Activated CD4-positive, alpha-beta T cell treated with anti-CD3 and anti-CD28 coated beads, Interleukin-2, amount 10 ng/mL, durations not matched to agents 7 days and 5 days (primary cell): ENCODE results near the gene C12orf42. TPM values are rescaled to one million over a fixed set of nuclear protein-coding genes. Genes with fewer than 3 reads are reported as not detected.

ENCODE experiments used
- CTCF ChIA-PET: fragments of 350-600 bp; sonication (Branson Sonifier 250); formaldehyde crosslinking; loops from one replicate; lab custom pipeline; 2021; ENCODE audit warnings: antibody characterized with exemption; lab: Charles Lee
- POLR2A ChIA-PET: fragments of 350-600 bp; sonication (Branson Sonifier 250); formaldehyde crosslinking; loops from one replicate; lab custom pipeline; 2021; ENCODE audit warnings: antibody characterized with exemption; lab: Charles Lee
- DNase-seq: peaks from one replicate; pipeline ENCODE4 v3.0.0-alpha.2; 2020
- H3K27ac Mint-ChIP-seq: one replicate; pipeline ENCODE4 v1.8.0; 2021; ENCODE audit warnings: mild to moderate bottlenecking, moderate library complexity, mixed read lengths
- H3K27me3 Mint-ChIP-seq: one replicate; pipeline ENCODE4 v1.8.0; 2021; ENCODE audit warnings: mixed read lengths
- H3K36me3 Mint-ChIP-seq: one replicate; pipeline ENCODE4 v1.8.0; 2021; ENCODE audit warnings: low read depth, mixed read lengths
- H3K4me1 Mint-ChIP-seq: one replicate; pipeline ENCODE4 v1.8.0; 2021; ENCODE audit warnings: mixed read lengths
- H3K4me3 Mint-ChIP-seq: one replicate; pipeline ENCODE4 v1.8.0; 2021; ENCODE audit warnings: mild to moderate bottlenecking, moderate library complexity, mixed read lengths
- H3K9me3 Mint-ChIP-seq: one replicate; pipeline ENCODE4 v1.8.0; 2021; ENCODE audit warnings: mixed read lengths
- total RNA-seq, 2 experiments: library from RNA; stranded (reverse); gene quantifications; one replicate each; pipeline ENCODE4 v1.2.3, GENCODE V29; 2021

C12orf42 gene
- total RNA-seq, 2 experiments from 2014 or later = 0.57 to 1.0 TPM

GRCh38 chr12:103482365-103482764 lies 13.4 kb downstream of the C12orf42 start:
- H3K27me3 Mint-ChIP-seq = peaks cover 2% of the 10 kb centered on the region
- no peak for DNase-seq
- H3K9me3 Mint-ChIP-seq = peaks cover 8% of the 10 kb centered on the region
- peak overlapping the region; percentile 19 for H3K4me3 Mint-ChIP-seq
- H3K36me3 Mint-ChIP-seq = no peaks in the 10 kb centered on the region
- ChIA-PET POLR2A (no interaction called here), CTCF (no interaction called here)
- H3K4me1 Mint-ChIP-seq = peaks cover 8% of the 10 kb centered on the region
- H3K27ac Mint-ChIP-seq = peak overlapping the region; percentile 43

GRCh38 chr12:103475073-103475472 lies 20.7 kb downstream of the C12orf42 start:
- Mint-ChIP-seq H3K27me3 (no peaks in the 10 kb centered on the region), H3K9me3 (peaks cover 6% of the 10 kb centered on the region), H3K4me1 (no peaks in the 10 kb centered on the region), H3K27ac (no peak overlapping the region), H3K36me3 (no peaks in the 10 kb centered on the region), H3K4me3 (no peak overlapping the region)
- no peak for DNase-seq
- POLR2A ChIA-PET = no interaction called here
- CTCF ChIA-PET = interaction anchor here (0.7 kb wide), 1 partner anchor 362 kb away, joined by 3 read pairs; no protein-coding TSS in a partner anchor

- H3K9me3 Mint-ChIP-seq = no peaks in the 10 kb centered on the region
- no peaks in the 10 kb centered on the region for H3K36me3 Mint-ChIP-seq
- no peaks in the 10 kb centered on the region for H3K4me1 Mint-ChIP-seq
- ChIA-PET CTCF (no interaction called here), POLR2A (no interaction called here)
- H3K4me3 Mint-ChIP-seq = no peak overlapping the region
- DNase-seq = no peak
- no peak overlapping the region for H3K27ac Mint-ChIP-seq
- no peaks in the 10 kb centered on the region for H3K27me3 Mint-ChIP-seq
Observed at GRCh38 chr12:103470664-103471063, 25.1 kb downstream of the C12orf42 start.

- H3K4me3 Mint-ChIP-seq = no peak overlapping the region
Observed at GRCh38 chr12:103469719-103470118, 26.0 kb downstream of the C12orf42 start.

GRCh38 chr12:103468837-103469236 lies 26.9 kb downstream of the C12orf42 start:
- Mint-ChIP-seq H3K4me3 (no peak overlapping the region), H3K27ac (no peak overlapping the region), H3K9me3 (peaks cover 3% of the 10 kb centered on the region), H3K36me3 (no peaks in the 10 kb centered on the region), H3K27me3 (no peaks in the 10 kb centered on the region), H3K4me1 (no peaks in the 10 kb centered on the region)
- no peak for DNase-seq
- CTCF ChIA-PET = no interaction called here
- POLR2A ChIA-PET = no interaction called here

More at GRCh38 chr12:103469719-103470118, 26.0 kb downstream of the C12orf42 start:
- H3K27ac Mint-ChIP-seq = no peak overlapping the region
- H3K9me3 Mint-ChIP-seq = no peaks in the 10 kb centered on the region
- no peaks in the 10 kb centered on the region for H3K27me3 Mint-ChIP-seq
- CTCF ChIA-PET = no interaction called here
- DNase-seq = no peak
- no peaks in the 10 kb centered on the region for H3K36me3 Mint-ChIP-seq
- POLR2A ChIA-PET = no interaction called here
- no peaks in the 10 kb centered on the region for H3K4me1 Mint-ChIP-seq

- Mint-ChIP-seq H3K4me1 (peaks cover 5% of the 10 kb centered on the region), H3K36me3 (no peaks in the 10 kb centered on the region), H3K27me3 (no peaks in the 10 kb centered on the region), H3K9me3 (peaks cover 6% of the 10 kb centered on the region), H3K27ac (no peak overlapping the region), H3K4me3 (no peak overlapping the region)
- ChIA-PET CTCF (no interaction called here), POLR2A (no interaction called here)
- DNase-seq = no peak
Observed at GRCh38 chr12:103462675-103463074, 33.1 kb downstream of the C12orf42 start.

- ChIA-PET POLR2A (no interaction called here), CTCF (no interaction called here)
- Mint-ChIP-seq H3K9me3 (no peaks in the 10 kb centered on the region), H3K36me3 (no peaks in the 10 kb centered on the region), H3K27me3 (no peaks in the 10 kb centered on the region), H3K4me1 (peaks cover 31% of the 10 kb centered on the region), H3K4me3 (no peak overlapping the region), H3K27ac (no peak overlapping the region)
- no peak for DNase-seq
Observed at GRCh38 chr12:103457471-103457870, 38.3 kb downstream of the C12orf42 start.

GRCh38 chr12:103456006-103456405 lies 39.8 kb downstream of the C12orf42 start:
- DNase-seq = no peak
- CTCF ChIA-PET = no interaction called here
- Mint-ChIP-seq H3K36me3 (no peaks in the 10 kb centered on the region), H3K27me3 (no peaks in the 10 kb centered on the region), H3K4me3 (no peak overlapping the region), H3K9me3 (no peaks in the 10 kb centered on the region), H3K27ac (no peak overlapping the region), H3K4me1 (peaks cover 31% of the 10 kb centered on the region)
- POLR2A ChIA-PET = no interaction called here

GRCh38 chr12:103455020-103455763 lies 40.6 kb downstream of the C12orf42 start:
- H3K36me3 Mint-ChIP-seq = no peaks in the 10 kb centered on the region
- ChIA-PET CTCF (no interaction called here), POLR2A (no interaction called here)
- peak overlapping the region; percentile 7 for H3K27ac Mint-ChIP-seq
- no peaks in the 10 kb centered on the region for H3K9me3 Mint-ChIP-seq
- peak; percentile 26 for DNase-seq
- peaks cover 31% of the 10 kb centered on the region for H3K4me1 Mint-ChIP-seq
- no peaks in the 10 kb centered on the region for H3K27me3 Mint-ChIP-seq
- H3K4me3 Mint-ChIP-seq = no peak overlapping the region

- no peak overlapping the region for H3K27ac Mint-ChIP-seq
- ChIA-PET POLR2A (no interaction called here), CTCF (interaction anchor here (1.2 kb wide), 1 partner anchor 13 kb away, joined by 4 read pairs; no protein-coding TSS in a partner anchor)
- no peak for DNase-seq
- no peak overlapping the region for H3K4me3 Mint-ChIP-seq
- peaks cover 1% of the 10 kb centered on the region for H3K36me3 Mint-ChIP-seq
- peaks cover 2% of the 10 kb centered on the region for H3K9me3 Mint-ChIP-seq
- peaks cover 20% of the 10 kb centered on the region for H3K4me1 Mint-ChIP-seq
- H3K27me3 Mint-ChIP-seq = no peaks in the 10 kb centered on the region
Observed at GRCh38 chr12:103444983-103445382, 50.8 kb downstream of the C12orf42 start.

- no peaks in the 10 kb centered on the region for H3K9me3 Mint-ChIP-seq
- H3K27ac Mint-ChIP-seq = no peak overlapping the region
- no peak for DNase-seq
- ChIA-PET POLR2A (no interaction called here), CTCF (no interaction called here)
- no peaks in the 10 kb centered on the region for H3K27me3 Mint-ChIP-seq
- peaks cover 1% of the 10 kb centered on the region for H3K36me3 Mint-ChIP-seq
- peaks cover 20% of the 10 kb centered on the region for H3K4me1 Mint-ChIP-seq
- H3K4me3 Mint-ChIP-seq = no peak overlapping the region
Observed at GRCh38 chr12:103442822-103443221, 52.9 kb downstream of the C12orf42 start.

GRCh38 chr12:103442182-103442555 lies 53.6 kb downstream of the C12orf42 start:
- Mint-ChIP-seq H3K36me3 (peaks cover 1% of the 10 kb centered on the region), H3K4me3 (no peak overlapping the region), H3K4me1 (peaks cover 20% of the 10 kb centered on the region), H3K27me3 (no peaks in the 10 kb centered on the region), H3K9me3 (peaks cover under 1% of the 10 kb centered on the region), H3K27ac (peak overlapping the region; percentile 96)
- no peak for DNase-seq
- CTCF ChIA-PET = no interaction called here
- POLR2A ChIA-PET = no interaction called here

- Mint-ChIP-seq H3K4me3 (peak overlapping the region; percentile 62), H3K27ac (peak overlapping the region; percentile 96), H3K9me3 (peaks cover 2% of the 10 kb centered on the region), H3K27me3 (no peaks in the 10 kb centered on the region), H3K4me1 (peaks cover 20% of the 10 kb centered on the region), H3K36me3 (peaks cover 3% of the 10 kb centered on the region)
- ChIA-PET POLR2A (interaction anchor here (0.7 kb wide), 1 partner anchor 30 kb away, joined by 3 read pairs; no protein-coding TSS in a partner anchor), CTCF (no interaction called here)
- DNase-seq = peak; percentile 37
Observed at GRCh38 chr12:103441437-103442181, 54.2 kb downstream of the C12orf42 start.
